WTC11 (cell line): Measurements from ENCODE around the gene LARP1.

Experiments
- ATF1 ChIP-seq: sonication (generic); formaldehyde crosslinking; IDR thresholded peaks from 2 replicates; pipeline ENCODE4 v1.8.1; 2023; ENCODE audit warnings: mild to moderate bottlenecking, moderate library complexity, missing genetic modification reagents
- CBFB ChIP-seq: sonication (generic); formaldehyde crosslinking; IDR thresholded peaks from 2 replicates; pipeline ENCODE4 v1.8.1; 2022; ENCODE audit warnings: mild to moderate bottlenecking, low read depth, missing genetic modification reagents
- MXD4 ChIP-seq: fragments of 250-450 bp; sonication (Bioruptor Pico); IDR thresholded peaks from 2 replicates; pipeline ENCODE4 v1.8.0; 2021; ENCODE audit warnings: mild to moderate bottlenecking, moderate library complexity, borderline replicate concordance
- MYBL2 ChIP-seq: sonication (generic); formaldehyde crosslinking; IDR thresholded peaks from 2 replicates; pipeline ENCODE4 v1.8.1; 2023; ENCODE audit warnings: mild to moderate bottlenecking, moderate library complexity, missing genetic modification reagents
- NFE2L1 ChIP-seq: sonication (generic); formaldehyde crosslinking; IDR thresholded peaks from 2 replicates; pipeline ENCODE4 v1.8.1; 2023; ENCODE audit warnings: missing genetic modification reagents
- RORB ChIP-seq: fragments of 250-450 bp; sonication (Bioruptor Pico); IDR thresholded peaks from 2 replicates; pipeline ENCODE4 v1.9.0; 2021; ENCODE audit warnings: mild to moderate bottlenecking
- TP53 ChIP-seq: sonication (generic); formaldehyde crosslinking; IDR thresholded peaks from 2 replicates; pipeline ENCODE4 v1.8.1; 2023; ENCODE audit warnings: mild to moderate bottlenecking, missing genetic modification reagents
- ZNF138 ChIP-seq: sonication (generic); formaldehyde crosslinking; conservative IDR thresholded peaks from 2 replicates; pipeline ENCODE4 v1.8.1; 2022; ENCODE audit warnings: mild to moderate bottlenecking, moderate library complexity, missing genetic modification reagents
- TF ChIP-seq, protein P1 (sequence below): fragments of 200-600 bp; IDR thresholded peaks from 2 replicates; pipeline ENCODE4 v1.8.0; 2022; ENCODE audit warnings: antibody characterized with exemption
- TF ChIP-seq, protein P2 (sequence below): sonication (generic); formaldehyde crosslinking; IDR thresholded peaks from 2 replicates; pipeline ENCODE4 v1.8.1; 2023; ENCODE audit warnings: mild to moderate bottlenecking, missing genetic modification reagents, moderate library complexity
- TF ChIP-seq, protein P3 (sequence below): sonication (generic); formaldehyde crosslinking; IDR thresholded peaks from 2 replicates; pipeline ENCODE4 v1.8.0; 2022; ENCODE audit warnings: mild to moderate bottlenecking, missing genetic modification reagents
- TF ChIP-seq, protein P4 (sequence below): sonication (generic); formaldehyde crosslinking; IDR thresholded peaks from 2 replicates; pipeline ENCODE4 v1.8.1; 2022; ENCODE audit warnings: low read depth, missing genetic modification reagents, borderline replicate concordance
- TF ChIP-seq, protein P5 (sequence below): sonication (generic); formaldehyde crosslinking; IDR thresholded peaks from 2 replicates; pipeline ENCODE4 v1.8.1; 2023; ENCODE audit warnings: mild to moderate bottlenecking, missing genetic modification reagents, borderline replicate concordance
- TF ChIP-seq, protein P6 (sequence below): sonication (generic); formaldehyde crosslinking; IDR thresholded peaks from 2 replicates; pipeline ENCODE4 v1.8.0; 2022; ENCODE audit warnings: mild to moderate bottlenecking, missing genetic modification reagents

DNA sequence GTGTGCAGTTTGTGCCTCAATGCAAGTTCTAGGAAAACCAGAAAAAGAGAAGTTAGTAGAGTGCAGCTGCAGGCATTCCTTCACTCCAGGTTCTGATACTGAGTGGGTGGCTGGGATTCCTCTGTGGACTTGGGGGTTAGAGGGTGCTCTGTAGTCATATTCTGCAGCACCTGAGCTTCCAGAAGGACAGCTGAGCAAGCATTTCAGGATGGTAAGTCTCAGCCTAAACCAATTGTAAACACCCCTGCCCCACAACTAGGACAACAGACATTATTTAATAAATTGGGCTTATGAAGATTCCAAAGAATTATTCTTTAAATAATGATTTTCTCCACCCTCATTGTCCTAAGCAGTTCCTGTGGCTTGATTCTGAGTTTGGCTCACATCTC is 86.1 kb downstream of the LARP1 start:
- TF ChIP-seq, protein P1, sequence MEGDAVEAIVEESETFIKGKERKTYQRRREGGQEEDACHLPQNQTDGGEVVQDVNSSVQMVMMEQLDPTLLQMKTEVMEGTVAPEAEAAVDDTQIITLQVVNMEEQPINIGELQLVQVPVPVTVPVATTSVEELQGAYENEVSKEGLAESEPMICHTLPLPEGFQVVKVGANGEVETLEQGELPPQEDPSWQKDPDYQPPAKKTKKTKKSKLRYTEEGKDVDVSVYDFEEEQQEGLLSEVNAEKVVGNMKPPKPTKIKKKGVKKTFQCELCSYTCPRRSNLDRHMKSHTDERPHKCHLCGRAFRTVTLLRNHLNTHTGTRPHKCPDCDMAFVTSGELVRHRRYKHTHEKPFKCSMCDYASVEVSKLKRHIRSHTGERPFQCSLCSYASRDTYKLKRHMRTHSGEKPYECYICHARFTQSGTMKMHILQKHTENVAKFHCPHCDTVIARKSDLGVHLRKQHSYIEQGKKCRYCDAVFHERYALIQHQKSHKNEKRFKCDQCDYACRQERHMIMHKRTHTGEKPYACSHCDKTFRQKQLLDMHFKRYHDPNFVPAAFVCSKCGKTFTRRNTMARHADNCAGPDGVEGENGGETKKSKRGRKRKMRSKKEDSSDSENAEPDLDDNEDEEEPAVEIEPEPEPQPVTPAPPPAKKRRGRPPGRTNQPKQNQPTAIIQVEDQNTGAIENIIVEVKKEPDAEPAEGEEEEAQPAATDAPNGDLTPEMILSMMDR, result no peak
- no peak for TF ChIP-seq TP53 (CRISPR knock-in tag)
- no peak for TF ChIP-seq MXD4 (CRISPR knock-in tag)
- TF ChIP-seq, protein P2, sequence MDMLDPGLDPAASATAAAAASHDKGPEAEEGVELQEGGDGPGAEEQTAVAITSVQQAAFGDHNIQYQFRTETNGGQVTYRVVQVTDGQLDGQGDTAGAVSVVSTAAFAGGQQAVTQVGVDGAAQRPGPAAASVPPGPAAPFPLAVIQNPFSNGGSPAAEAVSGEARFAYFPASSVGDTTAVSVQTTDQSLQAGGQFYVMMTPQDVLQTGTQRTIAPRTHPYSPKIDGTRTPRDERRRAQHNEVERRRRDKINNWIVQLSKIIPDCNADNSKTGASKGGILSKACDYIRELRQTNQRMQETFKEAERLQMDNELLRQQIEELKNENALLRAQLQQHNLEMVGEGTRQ (CRISPR knock-in tag), result no peak
- TF ChIP-seq CBFB, result no peak
- no peak for TF ChIP-seq ZNF138
- TF ChIP-seq, protein P3, sequence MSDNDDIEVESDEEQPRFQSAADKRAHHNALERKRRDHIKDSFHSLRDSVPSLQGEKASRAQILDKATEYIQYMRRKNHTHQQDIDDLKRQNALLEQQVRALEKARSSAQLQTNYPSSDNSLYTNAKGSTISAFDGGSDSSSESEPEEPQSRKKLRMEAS (CRISPR knock-in tag), result no peak
- no peak for TF ChIP-seq ATF1 (CRISPR knock-in tag)
- TF ChIP-seq NFE2L1 (CRISPR knock-in tag), result no peak
- TF ChIP-seq, protein P4, sequence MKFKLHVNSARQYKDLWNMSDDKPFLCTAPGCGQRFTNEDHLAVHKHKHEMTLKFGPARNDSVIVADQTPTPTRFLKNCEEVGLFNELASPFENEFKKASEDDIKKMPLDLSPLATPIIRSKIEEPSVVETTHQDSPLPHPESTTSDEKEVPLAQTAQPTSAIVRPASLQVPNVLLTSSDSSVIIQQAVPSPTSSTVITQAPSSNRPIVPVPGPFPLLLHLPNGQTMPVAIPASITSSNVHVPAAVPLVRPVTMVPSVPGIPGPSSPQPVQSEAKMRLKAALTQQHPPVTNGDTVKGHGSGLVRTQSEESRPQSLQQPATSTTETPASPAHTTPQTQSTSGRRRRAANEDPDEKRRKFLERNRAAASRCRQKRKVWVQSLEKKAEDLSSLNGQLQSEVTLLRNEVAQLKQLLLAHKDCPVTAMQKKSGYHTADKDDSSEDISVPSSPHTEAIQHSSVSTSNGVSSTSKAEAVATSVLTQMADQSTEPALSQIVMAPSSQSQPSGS, result no peak
- TF ChIP-seq, protein P5, sequence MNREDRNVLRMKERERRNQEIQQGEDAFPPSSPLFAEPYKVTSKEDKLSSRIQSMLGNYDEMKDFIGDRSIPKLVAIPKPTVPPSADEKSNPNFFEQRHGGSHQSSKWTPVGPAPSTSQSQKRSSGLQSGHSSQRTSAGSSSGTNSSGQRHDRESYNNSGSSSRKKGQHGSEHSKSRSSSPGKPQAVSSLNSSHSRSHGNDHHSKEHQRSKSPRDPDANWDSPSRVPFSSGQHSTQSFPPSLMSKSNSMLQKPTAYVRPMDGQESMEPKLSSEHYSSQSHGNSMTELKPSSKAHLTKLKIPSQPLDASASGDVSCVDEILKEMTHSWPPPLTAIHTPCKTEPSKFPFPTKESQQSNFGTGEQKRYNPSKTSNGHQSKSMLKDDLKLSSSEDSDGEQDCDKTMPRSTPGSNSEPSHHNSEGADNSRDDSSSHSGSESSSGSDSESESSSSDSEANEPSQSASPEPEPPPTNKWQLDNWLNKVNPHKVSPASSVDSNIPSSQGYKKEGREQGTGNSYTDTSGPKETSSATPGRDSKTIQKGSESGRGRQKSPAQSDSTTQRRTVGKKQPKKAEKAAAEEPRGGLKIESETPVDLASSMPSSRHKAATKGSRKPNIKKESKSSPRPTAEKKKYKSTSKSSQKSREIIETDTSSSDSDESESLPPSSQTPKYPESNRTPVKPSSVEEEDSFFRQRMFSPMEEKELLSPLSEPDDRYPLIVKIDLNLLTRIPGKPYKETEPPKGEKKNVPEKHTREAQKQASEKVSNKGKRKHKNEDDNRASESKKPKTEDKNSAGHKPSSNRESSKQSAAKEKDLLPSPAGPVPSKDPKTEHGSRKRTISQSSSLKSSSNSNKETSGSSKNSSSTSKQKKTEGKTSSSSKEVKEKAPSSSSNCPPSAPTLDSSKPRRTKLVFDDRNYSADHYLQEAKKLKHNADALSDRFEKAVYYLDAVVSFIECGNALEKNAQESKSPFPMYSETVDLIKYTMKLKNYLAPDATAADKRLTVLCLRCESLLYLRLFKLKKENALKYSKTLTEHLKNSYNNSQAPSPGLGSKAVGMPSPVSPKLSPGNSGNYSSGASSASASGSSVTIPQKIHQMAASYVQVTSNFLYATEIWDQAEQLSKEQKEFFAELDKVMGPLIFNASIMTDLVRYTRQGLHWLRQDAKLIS (CRISPR knock-in tag), result no peak
- no peak for TF ChIP-seq RORB (CRISPR knock-in tag)
- TF ChIP-seq, protein P6, sequence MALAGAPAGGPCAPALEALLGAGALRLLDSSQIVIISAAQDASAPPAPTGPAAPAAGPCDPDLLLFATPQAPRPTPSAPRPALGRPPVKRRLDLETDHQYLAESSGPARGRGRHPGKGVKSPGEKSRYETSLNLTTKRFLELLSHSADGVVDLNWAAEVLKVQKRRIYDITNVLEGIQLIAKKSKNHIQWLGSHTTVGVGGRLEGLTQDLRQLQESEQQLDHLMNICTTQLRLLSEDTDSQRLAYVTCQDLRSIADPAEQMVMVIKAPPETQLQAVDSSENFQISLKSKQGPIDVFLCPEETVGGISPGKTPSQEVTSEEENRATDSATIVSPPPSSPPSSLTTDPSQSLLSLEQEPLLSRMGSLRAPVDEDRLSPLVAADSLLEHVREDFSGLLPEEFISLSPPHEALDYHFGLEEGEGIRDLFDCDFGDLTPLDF (CRISPR knock-in tag), result no peak
- TF ChIP-seq MYBL2 (CRISPR knock-in tag), result no peak
